ENCODE results near the gene RPS6KL1. TPM values are rescaled to one million over a fixed set of nuclear protein-coding genes. Genes with fewer than 3 reads are reported as not detected.

Gene RPS6KL1
- total RNA-seq, 1 donor from 2014 or later: 6.1 TPM

GRCh38 chr14:74902941-74903705 lies 19.9 kb downstream of the RPS6KL1 start:
- DNase-seq (ENCODE audit: low read depth) (no peak), FAIRE-seq (peak; percentile 83)
- Histone ChIP-seq H3K27me3 (ENCODE audit: control insufficient read depth, insufficient read depth, low read length) (no peaks in the 10 kb centered on the region), H3K36me3 (ENCODE audit: control insufficient read depth, insufficient read depth, low read length) (peaks cover 32% of the 10 kb centered on the region), H3K4me3 (ENCODE audit: low read depth, low read length) (no peak overlapping the region)
- no peak for TF ChIP-seq CTCF (IDR thresholded peaks at IDR 0.05; ENCODE audit: insufficient read depth, low read length, severe bottlenecking)

GRCh38 chr14:74898694-74899093 lies 24.4 kb downstream of the RPS6KL1 start:
- Histone ChIP-seq H3K4me3 (ENCODE audit: low read depth, low read length) (no peak overlapping the region), H3K36me3 (ENCODE audit: control insufficient read depth, insufficient read depth, low read length) (peaks cover 51% of the 10 kb centered on the region), H3K27me3 (ENCODE audit: control insufficient read depth, insufficient read depth, low read length) (no peaks in the 10 kb centered on the region)
- no peak for FAIRE-seq
- no peak for TF ChIP-seq CTCF (IDR thresholded peaks at IDR 0.05; ENCODE audit: insufficient read depth, low read length, severe bottlenecking)
- no peak for DNase-seq (ENCODE audit: low read depth)

- Histone ChIP-seq H3K36me3 (ENCODE audit: control insufficient read depth, insufficient read depth, low read length) (peaks cover 57% of the 10 kb centered on the region), H3K4me3 (ENCODE audit: low read depth, low read length) (no peak overlapping the region), H3K27me3 (ENCODE audit: control insufficient read depth, insufficient read depth, low read length) (no peaks in the 10 kb centered on the region)
- FAIRE-seq: no peak
- TF ChIP-seq CTCF (IDR thresholded peaks at IDR 0.05; ENCODE audit: insufficient read depth, low read length, severe bottlenecking): no peak
- no peak for DNase-seq (ENCODE audit: low read depth)
Measured at GRCh38 chr14:74898083-74898482, 25.0 kb downstream of the RPS6KL1 start.

- H3K4me3 ChIP-seq (ENCODE audit: low read depth, low read length): no peak overlapping the region
- FAIRE-seq (no peak), DNase-seq (ENCODE audit: low read depth) (no peak)
- H3K36me3 ChIP-seq (ENCODE audit: control insufficient read depth, insufficient read depth, low read length): peaks cover 57% of the 10 kb centered on the region
- no peak for TF ChIP-seq CTCF (IDR thresholded peaks at IDR 0.05; ENCODE audit: insufficient read depth, low read length, severe bottlenecking)
- no peaks in the 10 kb centered on the region for H3K27me3 ChIP-seq (ENCODE audit: control insufficient read depth, insufficient read depth, low read length)
Measured at GRCh38 chr14:74897642-74898041, 25.4 kb downstream of the RPS6KL1 start.

DNA sequence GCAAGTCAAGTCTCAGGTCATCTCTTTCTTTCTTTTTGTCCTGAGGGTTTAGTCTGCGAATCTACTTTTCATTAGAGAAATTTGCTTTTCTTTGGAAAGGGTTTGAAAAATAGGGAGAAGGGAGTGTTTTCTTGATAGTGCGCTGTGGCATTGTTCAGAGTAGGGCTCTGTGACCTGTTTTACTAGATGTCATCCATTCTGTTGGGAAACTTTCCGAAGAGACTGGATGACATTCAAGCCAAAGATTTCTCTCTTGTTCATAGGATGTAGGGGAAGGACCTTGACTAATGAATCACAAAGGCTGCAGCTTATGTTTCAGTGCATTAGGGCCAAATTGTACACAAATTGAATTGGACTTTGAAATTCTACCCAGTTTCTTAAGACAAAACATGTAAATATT lies 26.7 kb downstream of the RPS6KL1 start:
- peaks cover 56% of the 10 kb centered on the region for H3K36me3 ChIP-seq (ENCODE audit: control insufficient read depth, insufficient read depth, low read length)
- FAIRE-seq: no peak

More for the DNA sequence above, 26.7 kb downstream of the RPS6KL1 start:
- H3K27me3 ChIP-seq (ENCODE audit: control insufficient read depth, insufficient read depth, low read length): no peaks in the 10 kb centered on the region
- TF ChIP-seq CTCF (IDR thresholded peaks at IDR 0.05; ENCODE audit: insufficient read depth, low read length, severe bottlenecking): no peak
- no peak for DNase-seq (ENCODE audit: low read depth)
- H3K4me3 ChIP-seq (ENCODE audit: low read depth, low read length): no peak overlapping the region
